Sigmoid colon (tissue), 7 donors: ENCODE data around the gene MUC16. TPM values are rescaled to one million over a fixed set of nuclear protein-coding genes. Genes with fewer than 3 reads are reported as not detected.

Experiments
- DNase-seq: peaks from one replicate; pipeline ENCODE4 v3.0.0-alpha.2; 2019
- H3K27ac ChIP-seq, 4 donors: fragments of 200-600 bp; sonication (generic); one replicate each; pipeline ENCODE4 v1.5.1; 2016 to 2019; ENCODE audit warnings: mild to moderate bottlenecking in 1 of 4
- H3K27me3 ChIP-seq, 3 donors: fragments of 200-600 bp; sonication (generic); one replicate each; pipeline ENCODE4 v1.5.1; 2019; ENCODE audit warnings: mild to moderate bottlenecking in 1 of 3
- H3K36me3 ChIP-seq, 4 donors: fragments of 200-600 bp; sonication (generic); one replicate each; pipeline ENCODE4 v1.5.1; 2016 to 2019
- H3K4me1 ChIP-seq, 4 donors: fragments of 200-600 bp; sonication (generic); one replicate each; pipeline ENCODE4 v1.5.1; 2017 to 2019
- H3K4me3 ChIP-seq, 4 donors: fragments of 200-600 bp; sonication (generic); one replicate each; pipeline ENCODE4 v1.5.1; 2017 to 2019; ENCODE audit warnings: mild to moderate bottlenecking in 2 of 4, moderate library complexity in 1 of 4
- H3K9me3 ChIP-seq, 4 donors: fragments of 200-600 bp in 3 of 4; sonication (generic) in 3 of 4; one replicate each; pipeline versions ENCODE4 v1.5.1 to v1.6.1; 2013 to 2019
- EP300 ChIP-seq, 4 donors: sonication (generic); formaldehyde crosslinking; IDR thresholded peaks; one replicate each; pipeline ENCODE4 v1.6.1; 2017; ENCODE audit warnings: antibody characterized with exemption in 4 of 4
- POLR2A ChIP-seq, 2 donors: fragments of 450-650 bp; IDR thresholded peaks; one replicate each; pipeline ENCODE4 v1.6.1; 2016; ENCODE audit warnings: antibody characterized with exemption in 2 of 2, mild to moderate bottlenecking in 2 of 2, moderate library complexity in 2 of 2
- POLR2AphosphoS5 ChIP-seq, 4 donors: sonication (generic); formaldehyde crosslinking; IDR thresholded peaks; one replicate each; pipeline ENCODE4 v1.6.1; 2017; ENCODE audit warnings: antibody characterized with exemption in 4 of 4
- WGBS, 2 donors: extraction: QIAGEN DNeasy Blood & Tissue Kit; methylation state at CpG; one replicate each; pipeline ENCODE4 v1.1.7; 2013; 5-methylcytosine and 5-hydroxymethylcytosine counted together
- intact Hi-C: fragments of 100-400 bp; cut with DNase I; formaldehyde crosslinking; loops from one replicate; pipeline ENCODE4 v1.15.1; 2023
- polyA plus RNA-seq, 3 donors: library from polyadenylated mRNA; stranded (reverse); fragments of 200-250 nt; gene quantifications; one replicate each; pipeline ENCODE4 v1.2.3, GENCODE V29; 2013
- total RNA-seq, 4 donors: library from RNA; depleted of rRNA; stranded (reverse); fragments of >200 nt; gene quantifications; one replicate each; pipeline ENCODE4 v1.1.0, GENCODE V29; 2016
- TF ChIP-seq, protein P1 (sequence below), 4 experiments: fragments of 450-650 bp in 3 of 4; fragments of 200-600 bp in 1 of 4; IDR thresholded peaks; one replicate each; pipeline ENCODE4 v1.5.1; 2016 to 2019; ENCODE audit warnings: antibody characterized with exemption in 4 of 4, mild to moderate bottlenecking in 3 of 4, moderate library complexity in 2 of 4
- donor health status: healthy with polysubstance abuse.
- donor health status: Bipolar disorder and iron deficiency.
- donor health status: healthy.

MUC16 gene
- total and polyA plus RNA-seq, 7 donors: under 0.01 TPM; not detected in 5

- 73 to 82% methylated on average over 27 of the region's 27 CpGs for WGBS, 2 donors
- no peak overlapping the region for H3K4me3 ChIP-seq
- intact Hi-C loops: no loop called here
Measured at GRCh38 chr19:9018163-9018875, 8.1 kb upstream of the MUC16 start.

GRCh38 chr19:9014803-9015202, 4.6 kb upstream of the MUC16 start:
- no peaks in the 10 kb centered on the region for H3K4me1 ChIP-seq
- DNase-seq: no peak
- H3K27me3 ChIP-seq: peaks cover 0 to 4% (median 0%) of the 10 kb centered on the region in 3 donors
- intact Hi-C loops: no loop called here
- no peaks in the 10 kb centered on the region for H3K36me3 ChIP-seq
- no peak overlapping the region for H3K4me3 ChIP-seq
- 27 to 49% methylated on average over 7 of the region's 7 CpGs for WGBS, 2 donors
- H3K9me3 ChIP-seq: no peaks in the 10 kb centered on the region
- TF ChIP-seq POLR2AphosphoS5 (IDR thresholded peaks at IDR 0.05) (no peak), EP300 (IDR thresholded peaks at IDR 0.05) (no peak)
- no peak overlapping the region for H3K27ac ChIP-seq

More at GRCh38 chr19:9018163-9018875, 8.1 kb upstream of the MUC16 start:
- H3K27me3 ChIP-seq: no peaks in the 10 kb centered on the region
- no peaks in the 10 kb centered on the region for H3K4me1 ChIP-seq
- TF ChIP-seq, protein P1, sequence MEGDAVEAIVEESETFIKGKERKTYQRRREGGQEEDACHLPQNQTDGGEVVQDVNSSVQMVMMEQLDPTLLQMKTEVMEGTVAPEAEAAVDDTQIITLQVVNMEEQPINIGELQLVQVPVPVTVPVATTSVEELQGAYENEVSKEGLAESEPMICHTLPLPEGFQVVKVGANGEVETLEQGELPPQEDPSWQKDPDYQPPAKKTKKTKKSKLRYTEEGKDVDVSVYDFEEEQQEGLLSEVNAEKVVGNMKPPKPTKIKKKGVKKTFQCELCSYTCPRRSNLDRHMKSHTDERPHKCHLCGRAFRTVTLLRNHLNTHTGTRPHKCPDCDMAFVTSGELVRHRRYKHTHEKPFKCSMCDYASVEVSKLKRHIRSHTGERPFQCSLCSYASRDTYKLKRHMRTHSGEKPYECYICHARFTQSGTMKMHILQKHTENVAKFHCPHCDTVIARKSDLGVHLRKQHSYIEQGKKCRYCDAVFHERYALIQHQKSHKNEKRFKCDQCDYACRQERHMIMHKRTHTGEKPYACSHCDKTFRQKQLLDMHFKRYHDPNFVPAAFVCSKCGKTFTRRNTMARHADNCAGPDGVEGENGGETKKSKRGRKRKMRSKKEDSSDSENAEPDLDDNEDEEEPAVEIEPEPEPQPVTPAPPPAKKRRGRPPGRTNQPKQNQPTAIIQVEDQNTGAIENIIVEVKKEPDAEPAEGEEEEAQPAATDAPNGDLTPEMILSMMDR (IDR thresholded peaks at IDR 0.05): no peak
- TF ChIP-seq EP300 (IDR thresholded peaks at IDR 0.05) (no peak), POLR2AphosphoS5 (IDR thresholded peaks at IDR 0.05) (no peak), POLR2A (IDR thresholded peaks at IDR 0.05) (no peak)
- no peak for DNase-seq
- no peaks in the 10 kb centered on the region for H3K36me3 ChIP-seq
- H3K27ac ChIP-seq: no peak overlapping the region
- no peaks in the 10 kb centered on the region for H3K9me3 ChIP-seq

DNA sequence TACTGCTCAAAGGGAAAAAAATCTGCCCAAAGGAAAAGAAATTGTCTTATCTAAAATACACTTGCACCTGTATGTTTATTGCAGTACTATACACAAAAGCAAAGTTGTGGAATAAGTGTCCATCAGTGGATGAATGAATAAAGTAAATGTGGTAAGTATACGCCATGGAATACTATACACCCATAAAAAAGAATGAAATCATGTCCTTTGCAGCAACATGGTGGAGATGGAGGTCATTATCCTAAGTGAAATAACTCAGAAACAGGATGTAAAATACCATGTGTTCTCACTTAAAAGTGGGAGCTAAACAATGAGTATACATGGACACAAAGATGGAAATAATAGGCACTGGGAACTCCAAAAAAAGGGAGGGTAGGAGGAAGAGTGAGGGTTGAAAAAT, 3.8 kb upstream of the MUC16 start:
- no peak overlapping the region for H3K27ac ChIP-seq
- intact Hi-C loops: no loop called here
- H3K27me3 ChIP-seq: peaks cover 0 to 9% (median 0%) of the 10 kb centered on the region in 3 donors
- 90 to 91% methylated on average over 1 of the region's 1 CpG for WGBS, 2 donors
- DNase-seq: no peak
- H3K9me3 ChIP-seq: no peaks in the 10 kb centered on the region
- no peaks in the 10 kb centered on the region for H3K4me1 ChIP-seq
- no peaks in the 10 kb centered on the region for H3K36me3 ChIP-seq
- H3K4me3 ChIP-seq: no peak overlapping the region
- TF ChIP-seq, protein P1 (IDR thresholded peaks at IDR 0.05): no peak
- no peak for TF ChIP-seq EP300 (IDR thresholded peaks at IDR 0.05)
- TF ChIP-seq POLR2A (IDR thresholded peaks at IDR 0.05): no peak
- TF ChIP-seq POLR2AphosphoS5 (IDR thresholded peaks at IDR 0.05): no peak

DNA sequence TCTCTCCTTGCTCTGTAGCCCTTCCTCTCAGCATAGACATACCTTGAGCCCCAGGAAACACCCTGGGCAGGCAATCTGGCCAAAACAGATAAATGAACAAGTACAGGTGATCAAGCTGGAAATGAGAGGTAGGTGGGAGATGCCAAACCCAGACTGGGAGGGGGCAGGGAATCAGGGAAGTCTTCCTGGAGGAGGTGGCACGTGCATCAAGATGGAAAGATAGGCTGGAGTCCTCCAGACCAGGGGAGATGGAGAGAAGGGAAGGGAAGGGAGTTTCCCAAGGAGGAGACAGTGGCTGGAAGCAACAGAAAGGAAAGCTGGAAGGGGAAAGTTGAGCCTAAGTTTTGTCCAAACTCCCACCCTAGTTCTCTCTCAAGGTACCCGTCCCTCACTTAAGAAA, 1.7 kb upstream of the MUC16 start:
- no peaks in the 10 kb centered on the region for H3K4me1 ChIP-seq
- no peak overlapping the region for H3K27ac ChIP-seq
- WGBS, 2 donors: 64 to 73% methylated on average over 2 of the region's 2 CpGs
- peaks cover 0 to 9% (median 0%) of the 10 kb centered on the region in 3 donors for H3K27me3 ChIP-seq
- TF ChIP-seq POLR2A (IDR thresholded peaks at IDR 0.05): no peak
- no peak for TF ChIP-seq EP300 (IDR thresholded peaks at IDR 0.05)
- TF ChIP-seq, protein P1 (IDR thresholded peaks at IDR 0.05): no peak
- no peak for TF ChIP-seq POLR2AphosphoS5 (IDR thresholded peaks at IDR 0.05)
- H3K9me3 ChIP-seq: no peaks in the 10 kb centered on the region
- H3K36me3 ChIP-seq: no peaks in the 10 kb centered on the region
- no peak overlapping the region for H3K4me3 ChIP-seq
- intact Hi-C loops: no loop called here
- DNase-seq: no peak

- Histone ChIP-seq H3K36me3 (no peaks in the 10 kb centered on the region), H3K27ac (no peak overlapping the region), H3K4me1 (no peaks in the 10 kb centered on the region), H3K27me3 (peaks cover 0 to 9% (median 0%) of the 10 kb centered on the region in 3 donors), H3K4me3 (no peak overlapping the region), H3K9me3 (no peaks in the 10 kb centered on the region)
- TF ChIP-seq EP300 (IDR thresholded peaks at IDR 0.05) (no peak), POLR2AphosphoS5 (IDR thresholded peaks at IDR 0.05) (no peak), POLR2A (IDR thresholded peaks at IDR 0.05) (no peak)
- TF ChIP-seq, protein P1 (IDR thresholded peaks at IDR 0.05): no peak
- DNase-seq: no peak
- intact Hi-C loops: no loop called here
- WGBS, 2 donors: 53 to 72% methylated on average over 12 of the region's 12 CpGs
Measured at GRCh38 chr19:9010693-9011092, 484 bp upstream of the MUC16 start.
